ENCODE data around the gene ADRM1.

GRCh38 chr20:62352402-62353288, 49.8 kb downstream of the ADRM1 start:
- TF ChIP-seq ZNF114 (CRISPR knock-in tag; IDR thresholded peaks at IDR 0.05): no peak
- TF ChIP-seq ETS1 (IDR thresholded peaks at IDR 0.05): no peak
- no peak for TF ChIP-seq EZH2phosphoT487 (IDR thresholded peaks at IDR 0.05; ENCODE audit: unreplicated experiment)
- no peak for TF ChIP-seq CTCF (conservative IDR thresholded peaks at IDR 0.05; ENCODE audit: low read depth in 2 of 2)
- TF ChIP-seq EZH2 (IDR thresholded peaks at IDR 0.05; ENCODE audit: low read depth, unreplicated experiment): no peak
- no peak for TF ChIP-seq POLR2AphosphoS5 (IDR thresholded peaks at IDR 0.05; ENCODE audit: low read depth)
- no peak for TF ChIP-seq REST (IDR thresholded peaks at IDR 0.05; ENCODE audit: unreplicated experiment)
- no peak for TF ChIP-seq NANOG (IDR thresholded peaks at IDR 0.05; ENCODE audit: borderline replicate concordance)

Data from GM23338 (cell line).